H1 (cell line): ENCODE results near the gene ACOT12.

ENCODE experiments used
- CTCF ChIP-seq, 3 experiments: IDR thresholded peaks; 1 replicate in 2 of 3; 2 replicates in 1 of 3; pipeline versions ENCODE4 v1.5.1 to v1.6.1; 2011; ENCODE audit warnings: low read length in 3 of 3, mild to moderate bottlenecking in 3 of 3, inconsistent platforms in 2 of 3, low read depth in 1 of 3, moderate library complexity in 1 of 3; ENCODE audit not compliant: insufficient read depth in 1 of 3; ENCODE audit errors: control extremely low read depth in 1 of 3
- GTF2F1 ChIP-seq: IDR thresholded peaks from 2 replicates; pipeline ENCODE4 v1.6.1; 2012; ENCODE audit warnings: low read depth, low read length, improper control_type of control experiment, borderline replicate concordance
- MAX ChIP-seq: IDR thresholded peaks from 2 replicates; pipeline ENCODE4 v1.6.1; 2012; ENCODE audit warnings: inconsistent platforms
- RAD21 ChIP-seq, 2 experiments: IDR thresholded peaks in 1 of 2; conservative IDR thresholded peaks in 1 of 2; 2 replicates each; pipeline ENCODE4 v1.6.1; 2011; ENCODE audit warnings: low read depth in 2 of 2, low read length in 2 of 2, improper control_type of control experiment in 1 of 2, inconsistent platforms in 1 of 2, mild to moderate bottlenecking in 1 of 2, moderate library complexity in 1 of 2
- SP2 ChIP-seq: IDR thresholded peaks from 2 replicates; pipeline ENCODE4 v1.6.1; 2012; ENCODE audit warnings: mild to moderate bottlenecking, low read length, inconsistent platforms
- TAF1 ChIP-seq: IDR thresholded peaks from 2 replicates; pipeline ENCODE4 v1.6.1; 2011; ENCODE audit warnings: mild to moderate bottlenecking, low read depth, low read length

- TF ChIP-seq CTCF (IDR thresholded peaks at IDR 0.05; ENCODE audit: control extremely low read depth in 1 of 3, insufficient read depth in 1 of 3, low read depth in 1 of 3, low read length in 3 of 3) (peak in 1 of 3 experiments; percentile 14; a peak in 1 of 4 replicates), SP2 (peak; percentile 12; the same call in 1 of the 2 replicates), GTF2F1 (0 out of 2 replicates have a peak, but pooled peaks have one; percentile 38), TAF1 (peak; percentile 88), RAD21 (IDR thresholded peaks at IDR 0.05 in 1 of 2, conservative IDR thresholded peaks at IDR 0.05 in 1 of 2; ENCODE audit: low read depth in 2 of 2, low read length in 2 of 2) (peak in 1 of 2 experiments; percentile 11; a peak in 1 of 4 replicates), MAX (peak; percentile 61; the same call in 1 of the 2 replicates)
Observed at GRCh38 chr5:81301271-81302015, 92.5 kb downstream of the ACOT12 start, which contains the start of gene ZCCHC9.
